ENCODE measurements around the gene YAP1.

DNA sequence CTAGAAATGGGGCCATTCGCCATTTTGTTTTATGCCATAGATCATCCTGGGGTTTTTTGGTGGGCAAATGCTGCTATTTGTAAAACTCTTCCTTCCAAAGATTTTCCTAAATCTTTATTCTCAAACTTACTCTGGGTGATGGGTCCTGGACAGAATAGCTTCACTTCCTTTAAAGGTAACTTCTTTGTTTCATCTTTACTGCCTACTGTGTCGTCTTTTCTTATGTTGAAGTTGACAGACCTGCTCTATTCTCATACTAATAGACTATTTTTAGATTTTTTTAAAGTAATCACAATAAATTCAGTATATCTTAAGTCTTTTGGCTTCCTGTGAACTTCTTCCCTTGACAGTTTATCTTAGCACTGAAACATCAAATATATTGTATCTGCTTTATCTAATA is 98.6 kb downstream of the YAP1 start:
- TF ChIP-seq, protein P1, sequence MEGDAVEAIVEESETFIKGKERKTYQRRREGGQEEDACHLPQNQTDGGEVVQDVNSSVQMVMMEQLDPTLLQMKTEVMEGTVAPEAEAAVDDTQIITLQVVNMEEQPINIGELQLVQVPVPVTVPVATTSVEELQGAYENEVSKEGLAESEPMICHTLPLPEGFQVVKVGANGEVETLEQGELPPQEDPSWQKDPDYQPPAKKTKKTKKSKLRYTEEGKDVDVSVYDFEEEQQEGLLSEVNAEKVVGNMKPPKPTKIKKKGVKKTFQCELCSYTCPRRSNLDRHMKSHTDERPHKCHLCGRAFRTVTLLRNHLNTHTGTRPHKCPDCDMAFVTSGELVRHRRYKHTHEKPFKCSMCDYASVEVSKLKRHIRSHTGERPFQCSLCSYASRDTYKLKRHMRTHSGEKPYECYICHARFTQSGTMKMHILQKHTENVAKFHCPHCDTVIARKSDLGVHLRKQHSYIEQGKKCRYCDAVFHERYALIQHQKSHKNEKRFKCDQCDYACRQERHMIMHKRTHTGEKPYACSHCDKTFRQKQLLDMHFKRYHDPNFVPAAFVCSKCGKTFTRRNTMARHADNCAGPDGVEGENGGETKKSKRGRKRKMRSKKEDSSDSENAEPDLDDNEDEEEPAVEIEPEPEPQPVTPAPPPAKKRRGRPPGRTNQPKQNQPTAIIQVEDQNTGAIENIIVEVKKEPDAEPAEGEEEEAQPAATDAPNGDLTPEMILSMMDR (IDR thresholded peaks at IDR 0.05; ENCODE audit: low read depth, low read length, missing input control) = no peak
- TF ChIP-seq RAD21 (IDR thresholded peaks at IDR 0.05) (no peak), GABPA (IDR thresholded peaks at IDR 0.05 in 1 of 2, conservative IDR thresholded peaks at IDR 0.05 in 1 of 2) (no peak), RXRA (IDR thresholded peaks at IDR 0.05) (no peak), HNF4G (IDR thresholded peaks at IDR 0.05) (no peak), NR2F2 (IDR thresholded peaks at IDR 0.05) (no peak), FOXA1 (IDR thresholded peaks at IDR 0.05) (no peak)
- TF ChIP-seq, protein P2, sequence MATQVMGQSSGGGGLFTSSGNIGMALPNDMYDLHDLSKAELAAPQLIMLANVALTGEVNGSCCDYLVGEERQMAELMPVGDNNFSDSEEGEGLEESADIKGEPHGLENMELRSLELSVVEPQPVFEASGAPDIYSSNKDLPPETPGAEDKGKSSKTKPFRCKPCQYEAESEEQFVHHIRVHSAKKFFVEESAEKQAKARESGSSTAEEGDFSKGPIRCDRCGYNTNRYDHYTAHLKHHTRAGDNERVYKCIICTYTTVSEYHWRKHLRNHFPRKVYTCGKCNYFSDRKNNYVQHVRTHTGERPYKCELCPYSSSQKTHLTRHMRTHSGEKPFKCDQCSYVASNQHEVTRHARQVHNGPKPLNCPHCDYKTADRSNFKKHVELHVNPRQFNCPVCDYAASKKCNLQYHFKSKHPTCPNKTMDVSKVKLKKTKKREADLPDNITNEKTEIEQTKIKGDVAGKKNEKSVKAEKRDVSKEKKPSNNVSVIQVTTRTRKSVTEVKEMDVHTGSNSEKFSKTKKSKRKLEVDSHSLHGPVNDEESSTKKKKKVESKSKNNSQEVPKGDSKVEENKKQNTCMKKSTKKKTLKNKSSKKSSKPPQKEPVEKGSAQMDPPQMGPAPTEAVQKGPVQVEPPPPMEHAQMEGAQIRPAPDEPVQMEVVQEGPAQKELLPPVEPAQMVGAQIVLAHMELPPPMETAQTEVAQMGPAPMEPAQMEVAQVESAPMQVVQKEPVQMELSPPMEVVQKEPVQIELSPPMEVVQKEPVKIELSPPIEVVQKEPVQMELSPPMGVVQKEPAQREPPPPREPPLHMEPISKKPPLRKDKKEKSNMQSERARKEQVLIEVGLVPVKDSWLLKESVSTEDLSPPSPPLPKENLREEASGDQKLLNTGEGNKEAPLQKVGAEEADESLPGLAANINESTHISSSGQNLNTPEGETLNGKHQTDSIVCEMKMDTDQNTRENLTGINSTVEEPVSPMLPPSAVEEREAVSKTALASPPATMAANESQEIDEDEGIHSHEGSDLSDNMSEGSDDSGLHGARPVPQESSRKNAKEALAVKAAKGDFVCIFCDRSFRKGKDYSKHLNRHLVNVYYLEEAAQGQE (IDR thresholded peaks at IDR 0.05) = no peak
- TF ChIP-seq, protein P3, sequence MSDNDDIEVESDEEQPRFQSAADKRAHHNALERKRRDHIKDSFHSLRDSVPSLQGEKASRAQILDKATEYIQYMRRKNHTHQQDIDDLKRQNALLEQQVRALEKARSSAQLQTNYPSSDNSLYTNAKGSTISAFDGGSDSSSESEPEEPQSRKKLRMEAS (IDR thresholded peaks at IDR 0.05) = no peak
- TF ChIP-seq, protein P4, sequence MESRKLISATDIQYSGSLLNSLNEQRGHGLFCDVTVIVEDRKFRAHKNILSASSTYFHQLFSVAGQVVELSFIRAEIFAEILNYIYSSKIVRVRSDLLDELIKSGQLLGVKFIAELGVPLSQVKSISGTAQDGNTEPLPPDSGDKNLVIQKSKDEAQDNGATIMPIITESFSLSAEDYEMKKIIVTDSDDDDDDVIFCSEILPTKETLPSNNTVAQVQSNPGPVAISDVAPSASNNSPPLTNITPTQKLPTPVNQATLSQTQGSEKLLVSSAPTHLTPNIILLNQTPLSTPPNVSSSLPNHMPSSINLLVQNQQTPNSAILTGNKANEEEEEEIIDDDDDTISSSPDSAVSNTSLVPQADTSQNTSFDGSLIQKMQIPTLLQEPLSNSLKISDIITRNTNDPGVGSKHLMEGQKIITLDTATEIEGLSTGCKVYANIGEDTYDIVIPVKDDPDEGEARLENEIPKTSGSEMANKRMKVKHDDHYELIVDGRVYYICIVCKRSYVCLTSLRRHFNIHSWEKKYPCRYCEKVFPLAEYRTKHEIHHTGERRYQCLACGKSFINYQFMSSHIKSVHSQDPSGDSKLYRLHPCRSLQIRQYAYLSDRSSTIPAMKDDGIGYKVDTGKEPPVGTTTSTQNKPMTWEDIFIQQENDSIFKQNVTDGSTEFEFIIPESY (IDR thresholded peaks at IDR 0.05) = no peak

Measured in liver (tissue), 3 donors.